Stimulated activated CD8-positive, alpha-beta memory T cell treated with anti-CD3 and anti-CD28 coated beads, Interleukin-4, amount 100 ng/mL, for 24 hours (primary cell): ENCODE results near the gene TCERG1L.
"Not testable (repeated sequence)": the region's sequence is repeated elsewhere in the genome, so short reads cannot be mapped to it uniquely, and the experiment has no call there.

Experiments
- DNase-seq: peaks from one replicate; pipeline ENCODE4 v3.0.0-alpha.2; 2020; ENCODE audit warnings: low read depth

The TCERG1L gene

DNA sequence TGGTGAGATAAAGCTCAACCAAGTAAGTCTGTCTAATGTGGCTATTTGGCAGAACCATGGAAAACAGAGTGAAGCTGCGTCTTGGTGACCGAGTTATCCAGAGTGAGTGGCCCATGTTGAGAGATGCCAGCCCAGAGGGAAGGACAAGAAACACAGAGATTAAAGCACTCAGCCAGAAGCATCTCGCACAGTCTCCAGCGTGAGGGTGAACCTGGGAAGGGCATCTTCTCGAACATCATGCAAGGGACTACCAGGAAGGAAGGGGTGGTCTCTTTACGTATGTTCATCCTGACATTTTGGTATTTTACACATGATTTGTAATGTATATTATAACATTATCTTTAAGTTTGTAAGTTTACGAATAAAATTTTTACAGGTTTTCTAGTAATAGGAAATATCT is 146.4 kb downstream of the TCERG1L start:
- no peak for DNase-seq

DNA sequence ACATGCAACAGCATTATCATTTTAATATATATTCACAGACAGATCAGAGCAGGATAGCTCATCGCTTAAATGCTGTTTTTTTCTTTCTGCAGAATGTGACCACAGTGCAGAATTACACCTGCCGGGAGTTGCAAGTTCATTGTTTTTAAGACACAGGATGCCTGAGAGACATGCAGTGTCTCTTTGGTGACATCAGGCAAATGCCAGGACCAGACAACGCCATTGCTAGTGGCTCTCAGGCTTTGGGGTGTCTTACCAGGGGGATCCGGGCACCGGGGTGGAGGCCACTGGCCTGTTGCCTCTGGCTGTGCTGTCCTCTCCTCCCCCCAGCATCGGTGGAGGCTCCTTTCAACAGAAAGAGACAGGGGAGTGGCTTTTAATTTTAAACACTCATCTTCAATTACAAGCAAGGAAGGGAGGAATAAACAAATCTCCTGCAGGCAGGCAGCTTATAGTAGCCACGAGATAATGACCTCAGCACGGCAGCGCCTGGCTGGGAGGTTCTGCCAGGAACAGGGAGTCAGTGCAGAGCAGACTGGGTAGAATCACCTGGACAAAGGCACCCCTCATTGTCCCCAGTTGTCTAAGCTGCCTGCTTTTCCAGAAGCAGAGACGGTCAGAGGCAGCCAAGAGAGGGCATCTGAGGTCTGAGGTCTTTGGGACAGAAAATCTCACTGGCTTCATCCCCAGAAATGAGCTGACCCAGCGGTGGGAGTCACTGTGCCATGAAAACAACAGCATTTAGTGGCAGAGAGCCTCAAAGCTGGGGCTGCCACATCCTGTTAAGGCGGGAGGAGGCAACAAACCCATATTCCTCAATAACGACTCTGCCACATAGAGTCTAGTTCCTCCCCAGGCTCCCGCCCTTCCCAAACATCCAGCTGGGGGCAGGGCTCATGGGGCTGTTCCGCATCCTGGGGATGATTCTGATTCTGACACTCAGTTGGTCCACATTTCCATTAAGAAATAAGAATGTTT is 148.4 kb downstream of the TCERG1L start:
- DNase-seq, result no peak

DNA sequence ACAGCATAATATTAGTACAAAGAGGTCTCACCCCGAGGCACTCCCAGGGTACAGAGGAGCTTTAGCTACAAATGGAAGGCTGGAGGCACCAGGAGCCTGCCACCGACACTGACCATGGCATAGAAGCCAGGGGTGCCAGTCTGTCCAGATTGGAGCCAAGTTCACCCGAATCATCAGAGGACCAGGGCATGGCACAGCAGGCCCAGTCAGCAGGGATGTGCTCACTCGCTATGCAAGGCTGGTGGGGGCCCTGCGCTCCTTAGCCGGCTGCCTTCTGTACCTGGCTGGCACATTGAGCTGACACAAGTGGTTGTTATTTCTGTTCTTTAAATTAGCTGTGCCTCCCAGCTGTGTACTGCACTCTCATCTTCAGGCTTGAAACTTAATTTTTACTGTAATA is 149.3 kb downstream of the TCERG1L start:
- no peak for DNase-seq

DNA sequence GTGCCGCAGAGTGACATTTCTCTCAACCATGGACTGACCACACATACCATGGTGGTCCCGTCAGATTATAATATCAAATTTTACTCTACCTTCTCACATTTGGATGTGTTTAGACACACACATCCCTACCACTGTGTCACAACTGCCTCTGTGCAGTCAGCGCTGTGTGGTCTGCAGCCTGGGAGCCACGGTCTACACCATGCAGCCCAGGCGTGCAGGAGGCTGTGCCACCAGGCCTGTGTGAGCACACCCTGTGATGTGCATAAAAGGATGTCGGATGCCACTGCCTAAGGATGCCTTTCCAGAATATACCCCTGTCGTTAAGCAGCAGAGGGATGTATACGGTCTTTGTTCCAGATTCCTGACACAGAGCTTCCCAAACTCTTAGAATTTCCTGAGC is 150.4 kb downstream of the TCERG1L start:
- DNase-seq, result no peak

DNA sequence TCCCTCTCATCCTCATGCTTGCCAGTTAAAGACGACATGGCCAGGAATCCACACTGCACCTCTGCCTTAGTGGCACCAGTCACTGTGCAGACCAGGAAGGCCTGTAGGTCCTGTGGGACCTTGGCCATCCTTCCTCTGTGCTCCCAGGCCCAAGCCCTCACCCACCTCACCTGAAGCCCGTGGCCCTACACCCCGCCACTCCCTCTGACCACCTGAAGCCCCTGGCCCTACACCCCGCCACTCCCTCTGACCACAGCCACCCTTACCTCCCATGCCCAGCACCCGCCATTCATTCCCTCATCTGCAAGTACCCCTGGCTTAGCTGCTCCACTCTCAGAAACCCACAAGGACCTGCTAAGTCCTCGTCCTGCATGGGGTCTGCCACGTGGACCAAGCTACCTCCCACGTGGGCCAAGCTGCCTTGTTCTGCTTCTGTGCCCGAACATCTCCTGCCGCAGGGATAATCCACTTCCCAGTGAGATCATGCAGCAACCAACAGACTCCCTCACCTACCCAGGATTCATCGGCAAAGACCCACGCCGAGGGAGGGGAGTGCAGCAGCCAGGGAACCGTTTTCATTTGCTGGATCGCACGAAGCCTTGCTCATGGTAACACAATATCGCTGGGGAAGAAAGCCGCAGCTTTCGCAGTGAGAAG is 151.2 kb downstream of the TCERG1L start:
- no peak for DNase-seq

DNA sequence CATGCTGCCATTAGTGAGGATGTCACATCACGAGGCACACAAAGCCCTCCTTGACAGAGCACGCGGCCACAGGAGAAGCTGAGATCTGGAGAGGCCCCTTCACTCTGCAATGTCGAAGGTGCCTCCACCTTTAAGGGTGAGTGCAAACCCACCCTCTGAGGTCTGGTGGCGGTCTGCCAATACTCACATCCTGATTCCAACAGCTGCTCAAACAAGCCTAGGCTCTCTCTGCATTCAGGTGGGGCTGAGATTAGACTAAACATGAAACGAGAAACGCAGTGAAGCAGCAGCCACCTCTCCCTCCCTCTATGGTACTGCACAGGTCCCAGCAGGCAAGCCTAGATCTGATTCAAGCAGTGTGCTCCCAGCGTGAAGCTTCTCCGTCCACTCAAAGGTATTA is 151.8 kb downstream of the TCERG1L start:
- no peak for DNase-seq

DNA sequence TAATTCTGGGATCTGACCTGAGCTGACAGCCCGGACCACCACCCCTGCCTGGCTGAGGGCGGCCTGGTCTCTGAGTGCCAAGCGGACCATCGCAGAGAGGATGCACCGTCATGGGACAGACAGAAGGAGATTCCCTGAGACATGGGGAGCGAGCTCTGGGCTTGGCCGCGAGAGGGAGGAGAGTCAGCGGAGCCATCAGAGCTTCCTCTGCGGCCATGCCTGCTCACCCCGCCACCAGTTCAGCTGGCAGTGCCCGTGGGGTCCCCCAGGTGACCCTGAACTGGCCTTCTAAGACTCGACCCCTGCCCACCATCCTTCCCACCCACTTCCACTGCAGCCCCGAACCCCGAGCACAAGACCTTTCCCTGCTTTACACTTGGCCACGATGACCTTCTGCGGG is 152.8 kb downstream of the TCERG1L start:
- no peak for DNase-seq

DNA sequence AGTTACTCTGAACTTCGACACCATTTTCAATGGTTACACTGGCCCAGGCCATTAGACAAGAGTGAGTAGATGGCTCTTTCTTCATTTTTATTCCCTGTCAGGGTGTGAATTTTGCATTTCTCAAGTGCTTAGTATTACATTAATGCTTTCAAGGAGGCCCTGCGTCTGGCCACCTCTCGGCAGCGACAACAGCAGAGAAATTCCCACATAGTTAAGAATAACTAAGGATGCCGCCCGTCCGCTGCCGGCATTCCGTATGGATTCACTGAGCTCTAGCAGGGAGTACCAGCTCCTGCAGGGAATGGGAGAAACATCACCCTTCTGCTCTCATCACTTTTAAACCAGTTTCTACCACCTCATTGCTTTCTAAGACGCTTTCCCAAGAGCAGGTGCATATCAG is 153.6 kb downstream of the TCERG1L start:
- DNase-seq, result no peak

DNA sequence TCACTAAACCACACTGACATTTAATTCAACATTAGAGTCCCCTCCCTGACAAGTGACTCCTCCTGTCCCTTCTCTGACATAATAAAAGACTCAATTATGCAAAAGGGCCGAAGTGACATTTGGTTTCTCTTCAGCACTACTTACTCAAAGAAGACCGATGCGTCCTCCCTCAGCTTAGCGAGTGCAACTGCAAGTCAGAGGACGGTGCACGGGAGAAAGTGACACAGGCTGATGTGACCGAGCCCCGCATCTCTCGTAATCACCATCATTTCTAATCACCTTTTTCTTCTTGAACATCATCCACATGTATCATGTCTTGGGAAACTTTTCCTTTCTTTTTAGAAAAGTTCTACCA is 155.7 kb downstream of the TCERG1L start:
- no peak for DNase-seq

DNA sequence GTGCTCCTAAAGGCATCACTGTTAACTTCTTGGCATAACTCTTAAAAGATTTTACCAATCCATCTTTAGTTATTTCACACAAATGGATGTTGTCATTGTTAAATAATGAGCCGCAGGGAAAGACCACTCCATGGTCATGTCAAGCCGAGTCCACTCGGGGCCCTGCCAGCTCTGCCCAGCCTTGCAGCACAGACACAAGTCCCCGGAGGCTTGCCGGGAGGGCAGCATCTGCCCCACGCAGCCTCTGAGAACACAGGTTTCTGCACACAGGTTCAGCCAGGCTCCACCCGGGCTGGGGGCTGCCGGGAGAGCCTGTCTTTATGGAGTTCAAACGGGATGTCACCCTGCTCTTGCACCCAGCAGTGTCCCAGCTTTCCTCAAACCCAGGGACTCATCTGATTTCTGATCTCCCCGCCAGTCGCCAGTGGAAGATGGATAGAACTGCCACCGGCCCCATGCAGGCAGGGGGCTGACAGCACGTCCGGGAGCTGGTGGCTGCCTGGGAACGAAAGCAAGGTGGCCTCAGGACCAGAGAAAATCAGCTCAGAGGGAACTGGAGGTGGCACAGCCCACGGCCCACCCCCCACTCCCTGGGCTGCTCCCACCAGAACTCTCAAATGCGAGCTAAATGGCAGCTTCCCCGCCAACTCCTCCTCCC is 156.2 kb downstream of the TCERG1L start:
- DNase-seq, result no peak

DNA sequence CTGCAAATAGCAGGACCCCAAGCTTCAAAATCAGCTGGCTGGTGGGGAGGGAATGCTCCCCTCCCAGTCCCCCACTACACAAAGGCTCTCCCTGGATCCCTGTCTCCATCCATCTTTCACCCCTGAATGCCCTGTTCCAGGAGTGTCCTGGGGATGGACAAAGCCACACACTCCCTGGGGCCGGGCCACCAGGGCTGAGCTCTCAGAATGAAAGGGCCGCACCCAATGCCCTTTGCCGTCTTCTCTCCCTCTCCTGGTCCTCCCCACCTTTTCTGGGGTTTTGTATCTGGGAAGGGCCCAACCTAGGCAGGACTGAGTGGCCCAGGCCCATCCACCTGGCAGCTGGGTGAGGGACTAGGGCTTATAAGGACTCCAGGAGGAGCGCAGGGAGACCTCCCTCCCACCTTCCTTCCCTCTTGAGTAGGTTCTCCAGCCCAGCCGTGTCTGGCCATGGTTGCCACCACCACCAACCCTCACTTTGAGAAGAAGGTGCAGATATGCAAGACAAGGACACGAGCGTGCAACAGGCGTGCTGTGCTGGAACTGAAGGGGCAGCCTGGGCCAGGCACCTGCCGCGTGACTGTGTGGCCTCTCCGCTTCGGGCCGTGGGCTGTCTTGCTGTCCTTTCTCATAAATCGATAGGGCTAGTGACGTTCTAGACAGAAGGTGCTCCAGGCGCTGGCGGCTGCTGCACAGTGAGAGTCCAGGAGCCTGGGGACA is 157.1 kb downstream of the TCERG1L start:
- DNase-seq, result no peak

DNA sequence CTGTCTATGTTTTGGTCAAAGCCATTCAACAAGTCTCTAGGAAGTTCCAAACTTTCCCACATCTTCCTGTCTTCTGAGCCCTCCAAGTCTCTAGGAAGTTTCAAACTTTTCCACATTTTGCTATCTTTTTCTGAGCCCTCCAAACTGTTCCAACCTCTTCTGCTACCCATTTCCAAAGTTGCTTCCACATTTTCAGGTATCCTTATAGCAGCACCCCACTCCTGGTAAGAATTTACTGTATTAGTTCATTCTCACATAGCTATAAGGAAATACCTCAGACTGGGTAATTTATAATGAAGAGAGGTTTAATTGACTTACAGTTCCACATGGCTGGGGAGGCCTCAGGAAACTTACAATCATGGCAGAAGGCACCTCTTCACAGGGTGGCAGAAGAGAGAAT is 159.1 kb downstream of the TCERG1L start:
- not testable (repeated sequence) for DNase-seq

DNA sequence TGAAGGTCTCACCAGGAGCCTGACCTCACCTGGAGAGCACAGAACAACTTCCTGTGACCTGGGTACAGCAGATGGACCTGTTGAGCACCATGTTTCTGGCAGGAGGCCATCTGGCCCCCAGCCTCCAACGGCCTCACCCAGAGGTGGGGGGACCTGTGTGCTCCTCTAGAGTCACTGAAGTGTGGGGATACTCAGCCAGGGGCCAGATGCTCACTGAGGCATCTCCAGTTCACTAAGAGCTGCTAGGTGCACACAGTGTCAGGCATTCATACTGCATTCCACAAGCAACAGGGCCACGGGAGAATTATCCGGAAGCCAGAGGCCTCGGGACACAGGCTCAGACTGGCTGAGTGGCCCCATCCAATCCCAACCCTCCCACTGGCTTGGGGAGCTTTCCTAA is 161.4 kb downstream of the TCERG1L start:
- DNase-seq, result no peak

DNA sequence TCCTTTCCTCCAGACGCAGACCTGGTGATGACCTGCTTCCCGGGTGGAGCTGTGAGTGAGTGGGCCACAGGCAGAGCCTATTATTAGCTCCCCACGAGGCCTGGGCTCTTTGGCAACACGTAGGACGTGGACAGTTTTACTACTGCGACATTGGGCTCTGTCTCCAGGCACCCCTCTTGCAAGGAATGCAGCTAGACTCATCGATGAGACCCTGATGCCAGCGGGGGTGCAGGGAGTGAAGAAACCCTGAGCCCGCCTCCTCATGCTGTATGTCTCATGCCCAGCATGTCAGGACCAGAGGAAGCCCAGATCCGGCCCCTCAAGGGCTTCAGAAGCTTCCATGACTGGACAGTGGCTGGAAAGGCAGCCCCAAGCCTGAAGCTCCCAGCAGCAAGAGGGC is 161.9 kb downstream of the TCERG1L start:
- DNase-seq, result no peak

DNA sequence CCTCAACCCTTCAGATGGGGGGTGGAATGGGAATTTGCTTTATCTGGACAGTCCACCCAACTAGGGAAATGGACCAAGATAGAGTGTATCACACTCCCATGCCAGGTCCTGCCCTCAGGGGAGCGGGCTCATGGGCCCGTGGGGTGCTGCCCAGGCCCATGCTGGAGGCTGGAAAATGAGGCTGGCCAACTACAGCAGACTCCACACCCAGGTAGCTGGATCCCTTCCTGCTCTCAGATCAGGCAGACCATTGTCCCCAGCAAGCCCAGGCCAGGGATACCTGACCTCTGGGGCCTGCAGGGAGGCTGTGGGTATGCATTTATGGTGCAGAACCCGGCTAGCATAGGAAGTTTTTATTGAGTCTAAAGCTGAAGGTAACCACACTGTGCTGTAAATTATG is 162.4 kb downstream of the TCERG1L start:
- DNase-seq, result no peak

DNA sequence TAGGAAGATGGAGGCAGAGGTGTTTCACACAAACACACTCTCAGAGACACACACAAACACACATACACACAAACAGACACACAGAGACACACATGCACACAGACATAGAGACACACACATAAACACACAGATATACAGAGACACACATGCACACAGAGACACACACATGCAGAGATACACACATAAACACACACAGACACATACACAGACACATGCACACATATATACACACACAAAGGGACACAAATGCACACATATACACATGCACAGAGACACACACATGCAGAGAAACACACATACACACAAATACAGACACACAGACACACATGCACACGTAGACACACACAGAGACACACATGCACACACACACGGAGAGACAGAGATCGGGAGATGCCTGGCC is 163.3 kb downstream of the TCERG1L start:
- DNase-seq, result no peak

DNA sequence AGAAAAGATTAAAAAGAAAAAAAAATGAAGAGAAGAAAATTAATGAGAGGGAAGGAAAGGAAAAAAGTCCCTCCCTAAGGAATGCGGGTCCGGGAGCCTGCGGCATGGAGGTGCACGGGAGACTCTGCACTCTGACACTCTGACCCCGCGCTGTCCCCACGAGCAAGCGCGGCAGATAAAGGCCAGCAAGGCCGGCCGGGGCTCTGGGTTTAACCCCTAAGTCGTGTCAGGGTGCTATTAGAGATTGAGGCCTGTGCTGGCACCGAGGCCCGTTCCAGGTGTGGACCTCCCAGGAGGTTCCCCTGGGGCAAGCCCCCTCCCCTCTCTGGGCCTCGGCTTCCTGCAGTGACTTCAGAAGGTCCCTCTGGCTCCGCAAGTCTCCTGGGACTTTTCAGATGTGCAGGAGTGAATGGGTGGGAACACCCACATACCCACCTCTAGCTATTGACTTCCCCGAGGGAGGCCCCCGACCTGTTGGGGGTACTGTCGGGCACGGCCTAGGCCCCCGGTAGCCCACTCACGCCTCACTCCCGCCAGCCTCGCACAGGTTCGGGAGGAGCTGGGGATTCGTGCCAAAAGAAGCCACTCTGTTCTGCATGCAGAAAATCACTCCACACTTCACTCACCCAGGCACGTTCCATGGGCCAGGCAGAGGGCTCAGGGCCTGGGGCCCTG is 164.1 kb downstream of the TCERG1L start:
- DNase-seq, result no peak

DNA sequence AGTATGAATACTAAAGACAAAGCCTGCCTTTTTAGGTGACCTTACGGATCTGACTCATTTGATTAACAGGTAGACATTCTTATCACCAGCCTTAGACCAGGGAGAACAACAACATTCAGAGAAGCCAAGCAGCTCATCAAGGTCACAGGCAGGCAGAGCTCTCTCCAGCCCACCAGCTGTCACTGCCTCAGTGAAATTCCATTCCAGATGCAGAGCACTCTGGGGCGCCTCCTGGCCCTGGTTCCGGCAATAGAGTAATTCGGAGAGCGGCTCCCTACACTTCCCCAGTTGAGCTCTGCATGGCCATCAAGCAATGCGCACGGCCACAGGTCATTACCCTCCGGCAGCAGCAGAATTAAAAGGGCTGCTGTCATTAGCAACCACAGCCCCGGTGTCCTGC is 164.7 kb downstream of the TCERG1L start:
- DNase-seq, result no peak

DNA sequence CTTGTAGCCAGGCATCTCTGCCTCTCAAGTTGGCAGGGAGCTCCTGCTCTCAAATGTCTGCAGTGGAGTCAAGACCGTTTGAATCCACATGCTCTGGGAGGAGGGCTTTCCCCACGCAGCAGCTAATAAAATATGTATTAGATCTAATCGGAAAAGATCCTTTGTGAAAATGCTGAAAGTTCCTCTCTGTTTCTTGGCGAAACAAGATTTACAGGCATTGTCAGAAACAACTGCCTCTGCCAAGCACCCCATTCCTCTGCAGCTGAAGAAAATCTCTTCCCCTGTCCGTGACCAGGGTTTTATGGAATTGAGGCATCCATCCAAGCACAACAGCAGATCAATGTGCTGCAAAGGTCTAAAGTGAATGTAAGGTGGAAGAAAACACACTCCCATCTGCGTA is 165.8 kb downstream of the TCERG1L start:
- no peak for DNase-seq

DNA sequence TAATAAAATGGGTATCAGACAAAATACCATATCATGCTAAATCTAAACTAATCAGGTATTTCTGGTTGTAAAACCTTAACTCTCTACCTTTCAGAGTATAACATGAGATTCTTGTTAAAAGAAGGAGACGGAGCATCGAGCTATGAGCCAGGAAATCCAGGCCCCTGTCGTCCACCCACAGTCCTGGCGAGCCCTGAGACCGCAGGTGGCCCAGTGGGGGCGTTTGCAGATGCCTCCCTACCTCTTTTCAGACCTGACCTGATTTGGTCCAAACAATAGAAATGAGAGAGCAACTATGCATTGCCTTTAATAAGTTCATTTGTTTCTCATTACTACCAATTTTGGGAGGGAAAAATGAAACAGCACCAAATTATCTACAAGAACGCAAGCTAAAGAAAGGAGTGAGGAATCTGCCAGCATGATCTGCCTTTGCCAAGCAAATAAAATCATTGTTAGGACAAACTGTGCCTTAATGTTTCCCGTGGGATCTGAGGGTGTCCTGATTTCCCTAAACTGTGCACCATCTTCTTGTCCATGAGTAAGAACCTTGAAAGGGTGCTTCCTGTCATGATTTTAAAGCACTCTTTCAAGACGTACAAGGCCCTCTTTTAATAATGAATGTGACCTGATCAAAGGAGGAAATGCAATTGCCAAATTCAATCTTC is 166.7 kb downstream of the TCERG1L start:
- no peak for DNase-seq

DNA sequence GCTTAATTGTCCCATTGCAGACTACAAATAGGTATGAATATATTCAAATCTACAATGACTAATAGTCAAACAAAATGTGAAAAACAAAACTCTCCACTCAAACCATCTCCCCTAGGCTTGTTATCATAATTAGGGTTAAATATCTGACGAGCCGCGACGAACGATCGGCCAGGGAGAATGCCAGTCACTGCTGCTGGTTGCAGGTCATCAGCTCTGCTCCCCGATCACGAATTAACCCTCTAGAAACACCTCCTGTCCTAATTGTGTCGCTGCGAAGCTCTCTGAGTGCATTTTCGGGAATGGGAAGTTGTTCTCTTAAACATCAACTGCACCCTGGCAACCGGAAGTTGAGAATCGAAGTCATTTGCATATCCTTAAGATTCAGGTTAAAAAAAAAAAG is 167.3 kb downstream of the TCERG1L start:
- no peak for DNase-seq
